Neural progenitor cell (in vitro differentiated cells): ENCODE measurements around the gene SMYD3. TPM values are rescaled to one million over a fixed set of nuclear protein-coding genes. Genes with fewer than 3 reads are reported as not detected.
"Not testable (repeated sequence)": the region's sequence is repeated elsewhere in the genome, so short reads cannot be mapped to it uniquely, and the experiment has no call there.

Source experiments
- DNase-seq: peaks from one replicate; pipeline ENCODE4 v3.0.0-alpha.2; 2016; ENCODE audit warnings: low spot score
- H2AFZ ChIP-seq: fragments of 200-600 bp; sonication (generic); replicated peaks from 2 replicates; pipeline ENCODE4 v1.6.1; 2016; ENCODE audit warnings: antibody characterized with exemption
- H3F3A ChIP-seq: fragments of 200-600 bp; sonication (generic); 2 replicates; pipeline ENCODE4 v1.6.1; 2016; ENCODE audit warnings: antibody characterized with exemption, low read depth
- H3K27ac ChIP-seq: fragments of 200-600 bp; sonication (generic); 2 replicates; pipeline ENCODE4 v1.5.1; 2016; ENCODE audit warnings: mild to moderate bottlenecking
- H3K27me3 ChIP-seq: fragments of 200-600 bp; sonication (generic); 2 replicates; pipeline ENCODE4 v1.6.1; 2016; ENCODE audit warnings: mild to moderate bottlenecking, moderate library complexity
- H3K36me3 ChIP-seq: fragments of 200-600 bp; sonication (generic); 2 replicates; pipeline ENCODE4 v1.5.1; 2016
- H3K4me1 ChIP-seq: fragments of 200-600 bp; sonication (generic); 2 replicates; pipeline ENCODE4 v1.6.1; 2016; ENCODE audit warnings: mixed run types
- H3K4me2 ChIP-seq: fragments of 200-600 bp; sonication (generic); 2 replicates; pipeline ENCODE4 v1.6.1; 2016
- H3K4me3 ChIP-seq: fragments of 200-600 bp; sonication (generic); 2 replicates; pipeline ENCODE4 v1.5.1; 2016
- H3K79me2 ChIP-seq: fragments of 200-600 bp; sonication (generic); 2 replicates; pipeline ENCODE4 v1.6.1; 2016; ENCODE audit warnings: low read depth
- H3K9ac ChIP-seq: fragments of 200-600 bp; sonication (generic); 2 replicates; pipeline ENCODE4 v1.6.1; 2016
- H3K9me3 ChIP-seq: fragments of 200-600 bp; sonication (generic); 2 replicates; pipeline ENCODE4 v1.5.1; 2016; ENCODE audit warnings: low read depth
- H4K20me1 ChIP-seq: fragments of 200-600 bp; sonication (generic); 2 replicates; pipeline ENCODE4 v1.6.1; 2016; ENCODE audit warnings: low read depth
- H3K27ac Mint-ChIP-seq: 3 replicates; pipeline ENCODE4 v1.8.0; 2021; ENCODE audit warnings: mixed read lengths
- H3K27me3 Mint-ChIP-seq: 2 replicates; pipeline ENCODE4 v1.8.0; 2022; ENCODE audit warnings: low read depth, mild to moderate bottlenecking, inconsistent platforms, moderate library complexity, mixed read lengths; ENCODE audit not compliant: insufficient read depth
- H3K36me3 Mint-ChIP-seq: 3 replicates; pipeline ENCODE4 v1.8.0; 2021; ENCODE audit warnings: mixed read lengths
- H3K4me1 Mint-ChIP-seq: 3 replicates; pipeline ENCODE4 v1.8.0; 2021; ENCODE audit warnings: mixed read lengths
- H3K4me3 Mint-ChIP-seq: 3 replicates; pipeline ENCODE4 v1.8.0; 2021; ENCODE audit warnings: mild to moderate bottlenecking, moderate library complexity, mixed read lengths
- H3K9me3 Mint-ChIP-seq: 3 replicates; pipeline ENCODE4 v1.8.0; 2020; ENCODE audit warnings: mixed read lengths
- CTCF ChIP-seq: fragments of 200-600 bp; sonication (generic); IDR thresholded peaks from 2 replicates; pipeline ENCODE4 v1.5.1; 2017; ENCODE audit warnings: antibody characterized with exemption, mild to moderate bottlenecking
- EZH2 ChIP-seq: fragments of 200-600 bp; sonication (generic); IDR thresholded peaks from 2 replicates; pipeline ENCODE4 v1.6.1; 2017; ENCODE audit warnings: antibody characterized with exemption, mild to moderate bottlenecking, moderate library complexity
- EZH2phosphoT487 ChIP-seq: fragments of 200-600 bp; sonication (generic); IDR thresholded peaks from 2 replicates; pipeline ENCODE4 v1.6.1; 2017; ENCODE audit warnings: antibody characterized with exemption
- total RNA-seq: library from RNA; depleted of rRNA; stranded (reverse); fragments of >200 nt; gene quantifications from 2 replicates; pipeline ENCODE4 v1.2.3, GENCODE V29; 2015; ENCODE audit warnings: low replicate concordance

Gene SMYD3
- total RNA-seq, 1 donor from 2014 or later = 43.2 TPM

- H3K9me3 Mint-ChIP-seq = peaks cover 2% of the 10 kb centered on the region
- no peak overlapping the region for H3K4me2 ChIP-seq
- no peaks in the 10 kb centered on the region for H4K20me1 ChIP-seq
- H3K36me3 Mint-ChIP-seq = peaks cover 4% of the 10 kb centered on the region
- DNase-seq = no peak
- no peaks in the 10 kb centered on the region for H3K9me3 ChIP-seq
- no peak overlapping the region for H3K9ac ChIP-seq
- H3K4me1 Mint-ChIP-seq = peaks cover 7% of the 10 kb centered on the region
- TF ChIP-seq CTCF (no peak), EZH2 (no peak), EZH2phosphoT487 (no peak)
- H3K27ac ChIP-seq = no peak overlapping the region
- no peak overlapping the region for H2AFZ ChIP-seq
- H3K4me3 ChIP-seq = no peak overlapping the region
- H3K4me1 ChIP-seq = no peaks in the 10 kb centered on the region
- no peaks in the 10 kb centered on the region for H3F3A ChIP-seq
- no peaks in the 10 kb centered on the region for H3K36me3 ChIP-seq
- H3K4me3 Mint-ChIP-seq = no peak overlapping the region
- H3K27ac Mint-ChIP-seq = no peak overlapping the region
- H3K79me2 ChIP-seq = no peaks in the 10 kb centered on the region
- H3K27me3 ChIP-seq = no peaks in the 10 kb centered on the region
- peaks cover 2% of the 10 kb centered on the region for H3K27me3 Mint-ChIP-seq
Observed at GRCh38 chr1:245823408-245824147, 683.5 kb downstream of the SMYD3 start.

GRCh38 chr1:245822996-245823395, 684.1 kb downstream of the SMYD3 start:
- H3F3A ChIP-seq = no peaks in the 10 kb centered on the region
- TF ChIP-seq EZH2phosphoT487 = no peak
- H3K4me1 ChIP-seq = no peaks in the 10 kb centered on the region
- no peaks in the 10 kb centered on the region for H3K36me3 ChIP-seq
- H2AFZ ChIP-seq = no peak overlapping the region
- H3K4me2 ChIP-seq = no peak overlapping the region
- DNase-seq = no peak
- no peak overlapping the region for H3K27ac ChIP-seq
- no peak overlapping the region for H3K9ac ChIP-seq
- H3K36me3 Mint-ChIP-seq = peaks cover 4% of the 10 kb centered on the region
- peaks cover 7% of the 10 kb centered on the region for H3K4me1 Mint-ChIP-seq
- peaks cover 2% of the 10 kb centered on the region for H3K9me3 Mint-ChIP-seq
- H3K4me3 Mint-ChIP-seq = no peak overlapping the region
- no peak overlapping the region for H3K27ac Mint-ChIP-seq
- H3K79me2 ChIP-seq = no peaks in the 10 kb centered on the region
- no peak overlapping the region for H3K4me3 ChIP-seq
- H3K9me3 ChIP-seq = no peaks in the 10 kb centered on the region
- peaks cover 2% of the 10 kb centered on the region for H3K27me3 Mint-ChIP-seq
- H4K20me1 ChIP-seq = no peaks in the 10 kb centered on the region
- no peaks in the 10 kb centered on the region for H3K27me3 ChIP-seq

GRCh38 chr1:245818363-245818762, 688.7 kb downstream of the SMYD3 start:
- not testable (repeated sequence) for H3K79me2 ChIP-seq, H2AFZ ChIP-seq, H3K4me1 Mint-ChIP-seq, H3K27me3 Mint-ChIP-seq, H3K36me3 Mint-ChIP-seq, H3K4me3 ChIP-seq, H3K36me3 ChIP-seq, H3K9me3 Mint-ChIP-seq, H3K4me1 ChIP-seq, DNase-seq, H3K27ac ChIP-seq, H3F3A ChIP-seq, H3K27ac Mint-ChIP-seq, H3K4me3 Mint-ChIP-seq, H3K9me3 ChIP-seq, H3K4me2 ChIP-seq, H3K27me3 ChIP-seq, H4K20me1 ChIP-seq, H3K9ac ChIP-seq

- H3K36me3 ChIP-seq, H3K4me2 ChIP-seq, DNase-seq, H3K4me1 ChIP-seq, H3K27me3 ChIP-seq, H3K27ac Mint-ChIP-seq, H3K79me2 ChIP-seq, H3K9me3 ChIP-seq, H3K27ac ChIP-seq, H3K4me1 Mint-ChIP-seq, H3K9me3 Mint-ChIP-seq, H4K20me1 ChIP-seq, H3F3A ChIP-seq, H3K27me3 Mint-ChIP-seq, H3K36me3 Mint-ChIP-seq, H3K4me3 ChIP-seq, H3K4me3 Mint-ChIP-seq, H3K9ac ChIP-seq, H2AFZ ChIP-seq: not testable (repeated sequence)
Observed at GRCh38 chr1:245816496-245816895, 690.6 kb downstream of the SMYD3 start.

- Histone ChIP-seq H3K27me3 (no peaks in the 10 kb centered on the region), H4K20me1 (no peaks in the 10 kb centered on the region), H3K9me3 (no peaks in the 10 kb centered on the region), H3K4me2 (no peak overlapping the region), H3F3A (peaks cover 3% of the 10 kb centered on the region), H3K4me1 (peaks cover 5% of the 10 kb centered on the region), H2AFZ (no peak overlapping the region), H3K79me2 (no peaks in the 10 kb centered on the region), H3K36me3 (no peaks in the 10 kb centered on the region), H3K9ac (no peak overlapping the region), H3K27ac (no peak overlapping the region), H3K4me3 (no peak overlapping the region)
- Mint-ChIP-seq H3K4me3 (no peak overlapping the region), H3K4me1 (peaks cover 9% of the 10 kb centered on the region), H3K27ac (no peak overlapping the region), H3K27me3 (peaks cover 2% of the 10 kb centered on the region), H3K9me3 (no peaks in the 10 kb centered on the region), H3K36me3 (no peaks in the 10 kb centered on the region)
- TF ChIP-seq EZH2phosphoT487 (no peak), CTCF (no peak), EZH2 (no peak)
- no peak for DNase-seq
Observed at GRCh38 chr1:245814651-245815050, 692.4 kb downstream of the SMYD3 start.
